GM21423 (cell line): ENCODE measurements around the gene COPZ1.

Source experiments
- ATAC-seq: cut with Tn5 transposase; IDR thresholded peaks from one replicate; pipeline ENCODE4 v1.9.1; 2021; ENCODE audit warnings: mild to moderate bottlenecking, moderate library complexity; ENCODE audit not compliant: unreplicated experiment

Gene COPZ1

GRCh38 chr12:54374562-54375258 is 49.8 kb downstream of the COPZ1 start:
- no peak for ATAC-seq

- no peak for ATAC-seq
Measured at GRCh38 chr12:54375259-54375579, 50.3 kb downstream of the COPZ1 start.

- ATAC-seq = no peak
Measured at GRCh38 chr12:54376596-54376995, 51.7 kb downstream of the COPZ1 start.

- ATAC-seq = no peak
Measured at GRCh38 chr12:54377007-54377406, 52.1 kb downstream of the COPZ1 start.

- no peak for ATAC-seq
Measured at GRCh38 chr12:54377797-54378515, 53.0 kb downstream of the COPZ1 start.

GRCh38 chr12:54378796-54379397 is 54.0 kb downstream of the COPZ1 start:
- ATAC-seq = no peak

GRCh38 chr12:54379398-54380201 is 54.7 kb downstream of the COPZ1 start:
- peak; percentile 80 for ATAC-seq

- ATAC-seq = no peak
Measured at GRCh38 chr12:54381136-54381535, 56.2 kb downstream of the COPZ1 start.

GRCh38 chr12:54383041-54383609 is 58.2 kb downstream of the COPZ1 start:
- ATAC-seq = no peak

- ATAC-seq = no peak
Measured at GRCh38 chr12:54384591-54385041, 59.7 kb downstream of the COPZ1 start, which contains the start of gene ZNF385A. TSS of gene ZNF385A (minus strand) at chr12:54384733. CDS start at chr12:54384514, 219 bp downstream.

- no peak for ATAC-seq
Measured at GRCh38 chr12:54385251-54385914, 60.5 kb downstream of the COPZ1 start.

GRCh38 chr12:54386403-54387113 is 61.6 kb downstream of the COPZ1 start:
- ATAC-seq = no peak

- no peak for ATAC-seq
Measured at GRCh38 chr12:54387114-54387467, 62.2 kb downstream of the COPZ1 start.

GRCh38 chr12:54388237-54389133 is 63.6 kb downstream of the COPZ1 start:
- no peak for ATAC-seq

- no peak for ATAC-seq
Measured at GRCh38 chr12:54389134-54389508, 64.2 kb downstream of the COPZ1 start.

- no peak for ATAC-seq
Measured at GRCh38 chr12:54389607-54390175, 64.8 kb downstream of the COPZ1 start.

- no peak for ATAC-seq
Measured at GRCh38 chr12:54390176-54390667, 65.3 kb downstream of the COPZ1 start.
